Measurements from ENCODE around the gene CLP1. TPM values are rescaled to one million over a fixed set of nuclear protein-coding genes. Genes with fewer than 3 reads are reported as not detected.

Gene CLP1
- total RNA-seq, 1 experiment from 2014 or later: 35.5 TPM

DNA sequence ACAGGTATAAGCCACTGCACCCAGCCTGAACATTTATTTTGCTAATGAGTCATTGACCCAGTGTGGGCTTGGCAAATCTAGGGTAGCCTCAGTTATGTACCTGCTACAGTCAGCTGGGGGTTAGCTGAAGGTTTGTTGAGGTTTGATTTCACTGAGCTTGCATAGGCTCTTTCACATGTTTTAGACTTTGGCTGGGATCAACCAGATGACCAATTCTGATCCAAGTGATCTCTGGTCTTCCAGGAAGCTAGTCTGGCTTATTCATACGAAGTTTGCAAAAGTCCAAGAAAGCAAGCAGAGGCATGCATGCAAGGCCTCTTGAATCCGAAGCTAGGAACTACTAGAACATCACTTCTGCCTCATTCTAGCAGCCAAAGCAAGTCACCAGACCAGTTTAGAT, 39.1 kb upstream of the CLP1 start:
- Histone ChIP-seq H2BK12ac (ENCODE audit: insufficient read length, low read depth, low read length) (no peak overlapping the region), H4K91ac (ENCODE audit: insufficient read length, low read depth, low read length) (no peak overlapping the region), H3K4me1 (ENCODE audit: insufficient read depth, low read length) (0 out of 2 replicates have a peak, but pooled peaks cover 3% of the 10 kb centered on the region), H3K23me2 (ENCODE audit: insufficient read length, low read depth, low read length, poor library complexity, severe bottlenecking) (no peaks in the 10 kb centered on the region), H2BK120ac (ENCODE audit: low read depth, low read length, poor library complexity, severe bottlenecking) (no peak overlapping the region), H3K4me2 (ENCODE audit: insufficient read depth, insufficient read length, low read length) (no peak overlapping the region), H3K23ac (ENCODE audit: insufficient read length, low read depth, low read length) (no peak overlapping the region), H2BK15ac (ENCODE audit: low read depth, low read length) (no peak overlapping the region), H4K20me1 (ENCODE audit: control insufficient read depth, insufficient read depth, insufficient read length) (no peaks in the 10 kb centered on the region), H2BK5ac (ENCODE audit: insufficient read length, low read length) (no peak overlapping the region), H2BK20ac (ENCODE audit: low read depth, low read length, poor library complexity, severe bottlenecking) (no peak overlapping the region), H2AK5ac (ENCODE audit: insufficient read length, low read length) (no peak overlapping the region), H3K9ac (ENCODE audit: extremely low read depth, insufficient read length, low read length) (no peak overlapping the region), H3K56ac (ENCODE audit: insufficient read length, low read depth, low read length) (no peak overlapping the region), H3K27me3 (ENCODE audit: insufficient read depth, low read length) (no peaks in the 10 kb centered on the region), H2AFZ (ENCODE audit: low read length) (no peak overlapping the region), H4K5ac (ENCODE audit: insufficient read length, low read depth, low read length) (no peak overlapping the region), H3T11ph (ENCODE audit: low read length) (no peak overlapping the region), H3K27ac (ENCODE audit: insufficient read length, low read depth, low read length) (no peak overlapping the region), H4K8ac (replicated peaks; ENCODE audit: insufficient read length, low read depth, low read length) (no peak overlapping the region), H3K4ac (ENCODE audit: low read depth, low read length) (no peak overlapping the region), H3K14ac (ENCODE audit: insufficient read depth, low read length) (no peak overlapping the region), H3K9me3 (ENCODE audit: control insufficient read depth, low read depth, low read length) (no peaks in the 10 kb centered on the region), H3K79me2 (ENCODE audit: insufficient read depth, low read length) (no peaks in the 10 kb centered on the region), H3K18ac (ENCODE audit: insufficient read length, low read depth, low read length) (no peak overlapping the region), H3K79me1 (ENCODE audit: insufficient read depth, low read depth, low read length, poor library complexity, severe bottlenecking) (no peaks in the 10 kb centered on the region)
- TF ChIP-seq, protein P1, sequence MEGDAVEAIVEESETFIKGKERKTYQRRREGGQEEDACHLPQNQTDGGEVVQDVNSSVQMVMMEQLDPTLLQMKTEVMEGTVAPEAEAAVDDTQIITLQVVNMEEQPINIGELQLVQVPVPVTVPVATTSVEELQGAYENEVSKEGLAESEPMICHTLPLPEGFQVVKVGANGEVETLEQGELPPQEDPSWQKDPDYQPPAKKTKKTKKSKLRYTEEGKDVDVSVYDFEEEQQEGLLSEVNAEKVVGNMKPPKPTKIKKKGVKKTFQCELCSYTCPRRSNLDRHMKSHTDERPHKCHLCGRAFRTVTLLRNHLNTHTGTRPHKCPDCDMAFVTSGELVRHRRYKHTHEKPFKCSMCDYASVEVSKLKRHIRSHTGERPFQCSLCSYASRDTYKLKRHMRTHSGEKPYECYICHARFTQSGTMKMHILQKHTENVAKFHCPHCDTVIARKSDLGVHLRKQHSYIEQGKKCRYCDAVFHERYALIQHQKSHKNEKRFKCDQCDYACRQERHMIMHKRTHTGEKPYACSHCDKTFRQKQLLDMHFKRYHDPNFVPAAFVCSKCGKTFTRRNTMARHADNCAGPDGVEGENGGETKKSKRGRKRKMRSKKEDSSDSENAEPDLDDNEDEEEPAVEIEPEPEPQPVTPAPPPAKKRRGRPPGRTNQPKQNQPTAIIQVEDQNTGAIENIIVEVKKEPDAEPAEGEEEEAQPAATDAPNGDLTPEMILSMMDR (conservative IDR thresholded peaks at IDR 0.05): no peak
- no peak for DNase-seq
- no peak overlapping the region for H3K27ac Mint-ChIP-seq
- H3K9me3 Mint-ChIP-seq: peaks cover 11 to 18% of the 10 kb centered on the region in 2 experiments
- H3K36me3 Mint-ChIP-seq (ENCODE audit: insufficient read depth in 1 of 3, low read depth in 3 of 3): peaks cover 4 to 15% (median 11%) of the 10 kb centered on the region in 3 experiments; a peak in 6 of 7 replicates
- H3K27me3 Mint-ChIP-seq (ENCODE audit: low read depth): no peaks in the 10 kb centered on the region; the same call in 1 of the 2 replicates
- peaks cover 2 to 6% of the 10 kb centered on the region in 2 experiments; a peak in 2 of 4 replicates for H3K4me1 Mint-ChIP-seq
- H3K4me3 Mint-ChIP-seq: no peak overlapping the region
- WGBS (ENCODE audit: extremely low coverage, insufficient read length, low lambda C conversion rate): no CpG with 5 or more reads among the region's 2 CpGs
